A549 (cell line): ENCODE data around the gene TCF20. TPM values are rescaled to one million over a fixed set of nuclear protein-coding genes. Genes with fewer than 3 reads are reported as not detected.

Experiments used
- ATAC-seq, 2 experiments: fragments of 200-7000 bp in 1 of 2; fragments of >200 bp in 1 of 2; cut with Nextera tagmentation in 1 of 2; cut with Tn5 transposase in 1 of 2; 3 replicates each; pipeline versions ENCODE4 v1.8.0 to v1.9.1; 2018 to 2020; ENCODE audit warnings: mild to moderate bottlenecking in 1 of 2, moderate library complexity in 1 of 2
- CTCF ChIA-PET: fragments of 300-600 bp; sonication (Branson Sonifier 250); formaldehyde crosslinking; extraction: SDS; loops from one replicate; lab custom pipeline; 2021; ENCODE audit warnings: antibody characterized with exemption, inconsistent platforms; lab: Yijun Ruan, JAX
- POLR2A ChIA-PET: fragments of 350-600 bp; formaldehyde crosslinking; extraction: SDS; loops from one replicate; lab custom pipeline; 2021; ENCODE audit warnings: antibody characterized with exemption, inconsistent platforms; lab: Yijun Ruan, JAX
- DNase-seq, 2 experiments: peaks; one replicate each; pipeline versions ENCODE4 v3.0.0 to v3.0.0-alpha.2; 2011 to 2016; ENCODE audit warnings: low read depth in 1 of 2, low spot score in 1 of 2
- FAIRE-seq: peaks from 2 replicates; lab custom pipeline; 2011; peaks lifted over from hg19 to GRCh38; lab: Jason Lieb, UNC
- H3K27ac ChIP-seq, 2 experiments: fragments of >200 bp; sonication (Bioruptor Twin); formaldehyde crosslinking; 3 replicates each; pipeline ENCODE4 v1.5.1; 2016 to 2017
- H3K4me1 ChIP-seq: fragments of >200 bp; sonication (Bioruptor Twin); formaldehyde crosslinking; 3 replicates; pipeline ENCODE4 v1.6.1; 2016
- H3K4me2 ChIP-seq: fragments of >200 bp; sonication (Bioruptor Twin); formaldehyde crosslinking; 3 replicates; pipeline ENCODE4 v1.6.1; 2016
- H3K4me3 ChIP-seq: fragments of >200 bp; sonication (Bioruptor Twin); formaldehyde crosslinking; 3 replicates; pipeline ENCODE4 v1.5.1; 2016
- H3K9me3 ChIP-seq: fragments of >200 bp; sonication (Bioruptor Twin); formaldehyde crosslinking; 3 replicates; pipeline ENCODE4 v1.6.1; 2016
- ATOH8 ChIP-seq: fragments of 250-450 bp; sonication (Bioruptor Pico); IDR thresholded peaks from 2 replicates; pipeline ENCODE4 v1.5.0; 2020; ENCODE audit warnings: low read depth, mild to moderate bottlenecking, moderate library complexity
- BCL3 ChIP-seq: fragments of >200 bp; sonication (Bioruptor Twin); formaldehyde crosslinking; IDR thresholded peaks from 3 replicates; pipeline ENCODE4 v1.6.1; 2016
- BHLHE40 ChIP-seq: IDR thresholded peaks from 2 replicates; pipeline ENCODE4 v1.6.1; 2012; ENCODE audit warnings: low read depth, low read length, inconsistent platforms
- EP300 ChIP-seq, 2 experiments: fragments of >200 bp; sonication (Bioruptor Twin); formaldehyde crosslinking; IDR thresholded peaks; 2 replicates in 1 of 2; 3 replicates in 1 of 2; pipeline ENCODE4 v1.6.1; 2016 to 2017
- FOXS1 ChIP-seq: fragments of 250-450 bp; sonication (Bioruptor Pico); IDR thresholded peaks from 2 replicates; pipeline ENCODE4 v1.5.0; 2020; ENCODE audit warnings: mild to moderate bottlenecking, moderate library complexity
- HES2 ChIP-seq: fragments of >200 bp; sonication (Bioruptor Twin); formaldehyde crosslinking; IDR thresholded peaks from 2 replicates; pipeline ENCODE4 v1.6.1; 2016
- HOXB5 ChIP-seq: fragments of 250-450 bp; sonication (Bioruptor Pico); IDR thresholded peaks from 2 replicates; pipeline ENCODE4 v1.5.0; 2020; ENCODE audit warnings: mild to moderate bottlenecking, moderate library complexity
- KDM1A ChIP-seq: fragments of 200-600 bp; sonication (generic); IDR thresholded peaks from 2 replicates; pipeline ENCODE4 v1.6.1; 2016; ENCODE audit warnings: low read depth, mild to moderate bottlenecking
- MAZ ChIP-seq: fragments of 150-350 bp; IDR thresholded peaks from 2 replicates; pipeline ENCODE4 v1.6.1; 2014; ENCODE audit warnings: antibody characterized with exemption, low read depth, low read length, borderline replicate concordance
- PHF8 ChIP-seq: fragments of 200-600 bp; sonication (generic); IDR thresholded peaks from 2 replicates; pipeline ENCODE4 v1.6.1; 2016; ENCODE audit warnings: low read depth, mild to moderate bottlenecking, antibody characterized with exemption, moderate library complexity, borderline replicate concordance
- RARB ChIP-seq: fragments of 250-450 bp; sonication (Bioruptor Pico); IDR thresholded peaks from 2 replicates; pipeline ENCODE4 v1.8.0; 2021; ENCODE audit warnings: mild to moderate bottlenecking, moderate library complexity
- RFX5 ChIP-seq: fragments of 450-650 bp; IDR thresholded peaks from 2 replicates; pipeline ENCODE4 v1.7.1; 2014; ENCODE audit warnings: antibody characterized with exemption, mild to moderate bottlenecking, moderate library complexity
- SMC3 ChIP-seq: fragments of >200 bp; sonication (Bioruptor Twin); formaldehyde crosslinking; IDR thresholded peaks from 3 replicates; pipeline ENCODE4 v1.6.1; 2018; ENCODE audit warnings: inconsistent platforms
- TFCP2L1 ChIP-seq: fragments of 250-450 bp; sonication (Bioruptor Pico); IDR thresholded peaks from 2 replicates; pipeline ENCODE4 v1.5.0; 2021; ENCODE audit warnings: mild to moderate bottlenecking
- USF2 ChIP-seq: fragments of 450-650 bp; IDR thresholded peaks from 2 replicates; pipeline ENCODE4 v1.6.1; 2014; ENCODE audit warnings: antibody characterized with exemption
- ZSCAN20 ChIP-seq: fragments of 250-450 bp; sonication (Bioruptor Pico); IDR thresholded peaks from 2 replicates; pipeline ENCODE4 v1.8.0; 2022; ENCODE audit warnings: mild to moderate bottlenecking, moderate library complexity
- WGBS: methylation state at CpG from one replicate; pipeline ENCODE4 v1.1.6; 2017; ENCODE audit errors: missing lambda C conversion rate; 5-methylcytosine and 5-hydroxymethylcytosine counted together
- polyA plus RNA-seq, 4 experiments: library from polyadenylated mRNA; depleted of rRNA in 3 of 4; stranded (reverse); fragments of >200 nt; fragmentation: RNase III in 1 of 4; extraction: RNeasy Plus Mini Kit Qiagen cat#74134 plus additional on column Dnase treatment in 1 of 4; gene quantifications; 2 replicates in 3 of 4; 3 replicates in 1 of 4; pipeline ENCODE4 v1.2.3, GENCODE V29; 2011 to 2017

TCF20 gene
- polyA plus RNA-seq, 2 of the 4 experiments (the other 2 are of a cell fraction) = 11.9 to 16.5 TPM

GRCh38 chr22:42280140-42280539 lies 9.7 kb upstream of the TCF20 start (continued):
- no peak for TF ChIP-seq BHLHE40
- no peak for TF ChIP-seq USF2
- no peak for TF ChIP-seq EP300 (IDR thresholded peaks at IDR 0.05)
- TF ChIP-seq FOXS1 (CRISPR knock-in tag) = no peak
- no peak for TF ChIP-seq ATOH8 (CRISPR knock-in tag)

- FAIRE-seq (no peak), ATAC-seq (no peak)
- CTCF ChIA-PET = interaction anchor here (0.8 kb wide), 1 partner anchor 44 kb away, joined by 3 read pairs; no protein-coding TSS in a partner anchor
- WGBS = 90% methylated on average over 7 of the region's 13 CpGs
- no peak for TF ChIP-seq ZSCAN20 (CRISPR knock-in tag)
- TF ChIP-seq BHLHE40 = no peak
- TF ChIP-seq RARB (CRISPR knock-in tag) = no peak
- TF ChIP-seq TFCP2L1 (CRISPR knock-in tag) = no peak
- no peak for TF ChIP-seq MAZ
- TF ChIP-seq SMC3 = no peak
- no peak for TF ChIP-seq USF2
- TF ChIP-seq HES2 = no peak
- no peak for TF ChIP-seq PHF8
- no peak for TF ChIP-seq RFX5
- TF ChIP-seq KDM1A = no peak
- no peak for TF ChIP-seq BCL3
- no peak for TF ChIP-seq HOXB5 (CRISPR knock-in tag)
- TF ChIP-seq, all 56 proteins: peak for 0
- POLR2A ChIA-PET = no interaction called here
- no peak overlapping the region for H3K27ac ChIP-seq
- no peak for DNase-seq
- H3K4me3 ChIP-seq = no peak overlapping the region
- H3K4me1 ChIP-seq = no peaks in the 10 kb centered on the region
- H3K4me2 ChIP-seq = no peak overlapping the region
- no peaks in the 10 kb centered on the region for H3K9me3 ChIP-seq
Observed at GRCh38 chr22:42279425-42280020, 9.1 kb upstream of the TCF20 start.

- 87% methylated on average over 21 of the region's 21 CpGs for WGBS
- H3K4me3 ChIP-seq = no peak overlapping the region
- ChIA-PET CTCF (interaction anchor here (0.6 to 1.7 kb wide), 5 partner anchors 14 to 167 kb away, joined by 3 to 6 read pairs (median 3); no protein-coding TSS in a partner anchor), POLR2A (no interaction called here)
- ATAC-seq (no peak), DNase-seq (no peak), FAIRE-seq (no peak)
- TF ChIP-seq ZSCAN20 (CRISPR knock-in tag) = no peak
- H3K4me1 ChIP-seq = no peaks in the 10 kb centered on the region
- no peak overlapping the region for H3K4me2 ChIP-seq
- no peaks in the 10 kb centered on the region for H3K9me3 ChIP-seq
- no peak overlapping the region for H3K27ac ChIP-seq
Observed at GRCh38 chr22:42277988-42278776, 7.7 kb upstream of the TCF20 start.
